GM18505 (cell line): Measurements from ENCODE around the gene KCTD16.

ENCODE experiments used
- ATAC-seq: cut with Tn5 transposase; IDR thresholded peaks from one replicate; pipeline ENCODE4 v1.9.1; 2021; ENCODE audit not compliant: unreplicated experiment
- POLR2A ChIP-seq: IDR thresholded peaks from 4 replicates; pipeline ENCODE4 v1.6.1; 2011; ENCODE audit warnings: borderline replicate concordance; ENCODE audit not compliant: insufficient read depth, insufficient read length; ENCODE audit errors: extremely low read depth

The KCTD16 gene

GRCh38 chr5:144207875-144208444, 37.3 kb downstream of the KCTD16 start:
- no peak for TF ChIP-seq POLR2A
- ATAC-seq: no peak

DNA sequence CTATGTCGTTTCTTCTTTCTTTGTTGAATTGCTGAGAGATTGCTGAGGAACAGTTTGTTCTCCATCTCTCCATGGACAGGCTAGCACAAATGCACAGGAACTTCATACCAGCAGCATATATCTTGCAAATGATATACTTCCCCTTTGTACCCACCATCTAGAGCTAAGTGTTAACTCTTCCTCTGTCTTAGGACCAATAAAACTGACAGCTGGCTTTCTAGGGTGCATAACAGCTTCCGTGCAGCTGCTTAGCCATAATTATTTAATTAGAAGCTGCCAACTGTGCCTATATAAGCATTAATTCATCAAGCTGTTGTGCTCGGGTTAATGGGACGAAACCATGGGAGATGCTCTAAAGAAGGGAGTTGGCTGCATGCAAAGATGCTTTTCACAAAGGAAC, 38.7 kb downstream of the KCTD16 start:
- TF ChIP-seq POLR2A: no peak
- no peak for ATAC-seq

- ATAC-seq: no peak
- TF ChIP-seq POLR2A: no peak
These were observed 40.0 kb downstream of the KCTD16 start for GRCh38 chr5:144210655-144211054.

DNA sequence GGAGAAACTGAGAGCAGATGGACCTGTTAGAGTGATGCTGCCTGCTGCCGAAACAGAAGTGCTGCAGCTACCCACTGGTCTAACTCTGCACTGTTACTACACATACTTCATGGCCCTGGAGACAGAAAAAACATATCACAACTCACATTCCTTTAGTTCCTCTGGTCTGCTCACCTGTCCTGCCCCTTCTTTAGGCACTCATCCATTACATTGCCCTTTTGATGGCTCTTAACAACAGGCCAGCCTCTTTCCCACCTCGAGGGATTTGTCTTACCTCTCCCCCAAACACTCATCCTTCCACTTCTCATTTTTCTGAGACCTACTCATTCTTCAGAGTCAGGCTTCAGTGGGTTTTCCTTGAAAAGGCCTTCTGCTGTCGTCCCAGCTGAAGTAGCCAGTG, 49.2 kb downstream of the KCTD16 start:
- no peak for TF ChIP-seq POLR2A
- ATAC-seq: no peak

GRCh38 chr5:144227363-144227999, 56.8 kb downstream of the KCTD16 start:
- TF ChIP-seq POLR2A: no peak
- ATAC-seq: no peak

DNA sequence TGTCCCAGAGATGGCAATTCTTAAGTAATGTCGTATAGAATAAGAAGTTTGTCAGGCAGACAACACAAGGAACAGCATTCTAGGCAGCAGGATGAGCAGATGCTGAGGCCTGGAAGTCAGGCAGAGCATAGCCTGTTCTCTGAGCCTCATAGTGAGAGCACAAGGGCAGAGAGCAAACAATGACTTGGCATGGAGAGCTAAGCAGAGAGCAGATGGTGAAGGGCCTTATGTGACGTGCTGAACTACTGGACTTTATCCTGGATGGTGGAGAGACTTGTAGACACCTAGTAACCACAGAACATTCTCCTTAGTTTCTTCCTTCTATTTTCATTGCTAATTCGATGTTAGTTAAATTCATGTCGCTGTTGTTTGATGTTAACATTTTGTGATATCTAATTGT, 60.1 kb downstream of the KCTD16 start:
- TF ChIP-seq POLR2A: no peak
- no peak for ATAC-seq

DNA sequence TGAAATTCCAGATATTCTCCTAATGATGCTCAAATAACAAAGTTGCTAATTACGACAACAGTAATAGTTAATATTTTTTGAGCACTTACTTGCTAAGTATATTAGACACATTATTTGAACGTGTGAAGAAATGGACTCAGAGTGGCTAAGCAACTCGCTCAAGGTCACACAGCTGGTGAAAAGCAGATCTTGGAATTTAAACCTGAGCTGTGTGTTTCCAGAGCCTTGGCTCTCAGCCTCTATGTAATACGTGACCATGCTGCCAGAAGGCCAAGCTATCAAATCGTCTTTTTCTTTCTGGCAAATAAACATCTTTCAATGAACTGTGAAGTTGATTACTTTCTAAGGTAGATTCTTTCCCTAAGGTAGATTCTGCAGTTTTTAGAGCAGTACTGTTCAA, 61.6 kb downstream of the KCTD16 start:
- no peak for ATAC-seq
- TF ChIP-seq POLR2A: no peak

DNA sequence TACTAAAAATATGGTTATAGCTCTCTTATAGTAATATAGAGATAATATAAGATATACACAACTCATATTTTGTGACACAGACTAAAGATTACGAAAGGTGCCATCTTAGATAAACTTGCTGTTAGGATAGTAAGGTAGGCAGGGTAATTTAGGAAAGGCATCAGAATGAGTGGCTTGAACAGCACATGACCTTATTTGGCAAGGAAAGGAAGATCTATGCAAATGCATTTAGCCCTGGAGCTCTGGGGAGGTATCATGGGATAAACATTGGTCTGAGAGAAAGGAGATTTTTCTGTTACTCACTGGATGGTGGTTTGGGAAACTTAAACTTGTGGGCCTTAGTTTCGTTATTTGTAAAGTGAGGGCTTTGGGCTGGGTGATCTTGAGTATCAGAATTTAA, 65.8 kb downstream of the KCTD16 start:
- no peak for TF ChIP-seq POLR2A

GRCh38 chr5:144237851-144238250, 67.2 kb downstream of the KCTD16 start:
- ATAC-seq: no peak
- TF ChIP-seq POLR2A: no peak

More for the DNA sequence above, 65.8 kb downstream of the KCTD16 start:
- no peak for ATAC-seq

- TF ChIP-seq POLR2A: no peak
- ATAC-seq: no peak
These were observed 76.5 kb downstream of the KCTD16 start for GRCh38 chr5:144247131-144247530.

DNA sequence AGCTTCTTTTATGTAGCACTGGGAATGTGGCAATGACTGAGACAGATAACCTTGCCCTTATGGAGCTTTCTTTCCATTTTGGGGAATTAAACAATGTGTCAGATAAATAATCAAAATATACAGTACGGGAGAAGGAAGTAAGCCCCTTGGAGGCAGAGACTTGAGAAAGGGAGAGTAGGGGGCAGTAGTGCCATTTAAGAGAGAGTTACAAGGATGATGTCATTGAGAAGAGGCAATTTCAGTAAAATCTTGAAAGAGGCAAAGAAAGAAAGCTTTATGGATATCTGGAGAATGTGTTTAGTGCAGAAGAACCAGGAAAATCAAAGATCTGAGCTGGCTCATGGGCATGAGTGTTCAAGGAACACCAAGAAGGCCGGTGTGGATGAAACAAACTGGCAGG, 77.3 kb downstream of the KCTD16 start:
- no peak for TF ChIP-seq POLR2A
- ATAC-seq: no peak

- TF ChIP-seq POLR2A: no peak
These were observed 79.2 kb downstream of the KCTD16 start for GRCh38 chr5:144249755-144250464.

DNA sequence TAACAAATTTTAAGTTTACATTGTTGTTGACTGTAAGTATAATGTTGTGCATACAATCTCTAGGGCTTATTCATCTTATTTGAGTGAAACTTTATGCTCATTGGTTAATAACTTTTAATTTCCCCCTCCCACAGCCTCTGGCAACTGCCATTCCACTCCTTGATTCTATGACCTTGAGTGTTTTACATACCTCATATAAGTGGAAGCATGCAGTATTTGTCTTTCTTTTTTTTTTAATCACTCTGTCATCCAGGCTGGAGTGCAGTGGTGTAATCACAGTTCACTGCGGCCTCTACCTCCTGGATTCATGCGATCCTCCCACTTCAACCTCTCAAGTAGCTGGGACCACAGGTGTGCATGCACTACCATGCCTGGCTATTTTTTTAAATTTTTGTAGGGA, 83.9 kb downstream of the KCTD16 start:
- no peak for TF ChIP-seq POLR2A
- ATAC-seq: no peak

More at GRCh38 chr5:144249755-144250464, 79.2 kb downstream of the KCTD16 start:
- no peak for ATAC-seq

DNA sequence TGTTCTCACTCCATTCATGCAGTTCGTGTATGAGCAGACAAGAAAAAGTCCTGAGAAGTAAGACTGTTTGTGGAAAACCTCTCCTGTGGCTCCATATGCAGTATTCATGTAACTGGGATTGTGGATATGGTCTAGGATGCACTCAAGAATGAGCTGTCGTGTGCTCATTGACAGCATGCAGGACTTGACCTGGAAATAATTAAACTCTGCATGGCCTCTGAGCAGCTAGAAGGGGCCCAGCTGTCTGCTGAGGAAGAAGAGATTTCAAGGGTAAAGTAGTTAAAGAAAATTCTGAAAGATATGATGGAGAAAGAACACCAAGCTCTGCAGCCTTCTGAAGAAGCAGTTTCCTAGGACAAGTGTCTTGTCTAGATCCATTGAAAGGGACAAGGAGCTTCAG, 89.4 kb downstream of the KCTD16 start:
- no peak for ATAC-seq
- TF ChIP-seq POLR2A: no peak

DNA sequence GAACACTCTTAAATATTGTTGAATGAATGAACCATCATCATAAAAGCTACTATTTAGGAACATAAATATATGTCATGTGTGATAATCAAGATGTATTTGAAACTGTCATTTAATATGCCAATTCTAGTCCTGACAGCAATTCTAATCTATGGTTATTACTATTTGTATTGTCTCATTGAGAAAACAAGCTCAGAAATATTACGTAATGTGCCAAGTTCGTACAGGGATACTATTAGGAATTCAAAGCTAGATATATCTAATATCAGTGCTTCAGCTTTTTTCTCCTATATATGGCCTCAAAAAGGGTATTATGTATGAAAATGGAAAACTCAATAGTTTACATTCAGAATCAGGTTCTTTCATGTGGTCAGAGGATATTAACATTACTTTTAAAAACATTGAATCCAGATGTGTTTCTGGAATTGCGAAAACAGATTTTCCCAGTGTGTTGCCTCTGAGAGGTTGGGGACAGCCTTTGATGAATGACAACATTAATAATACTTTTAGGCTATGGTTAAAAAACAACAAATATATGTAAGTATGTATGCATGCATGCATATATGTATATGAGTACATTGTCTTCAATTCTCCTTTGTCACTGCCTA, 95.1 kb downstream of the KCTD16 start:
- no peak for ATAC-seq

More for the DNA sequence above, 95.1 kb downstream of the KCTD16 start:
- TF ChIP-seq POLR2A: no peak
